Effector memory CD8-positive, alpha-beta T cell (primary cell): ENCODE data around the gene SH3RF3.
A peak's percentile ranks its signal among the peaks of the same experiment; 100 is the strongest.

ENCODE experiments used
- ATAC-seq: fragments of 150-1000 bp; cut with Tn5 transposase; replicated peaks from 2 replicates; pipeline ENCODE4 v1.10.0; 2021; ENCODE audit warnings: mild to moderate bottlenecking, moderate library complexity
- DNase-seq, 3 experiments: peaks; one replicate each; pipeline ENCODE4 v3.0.0; 2021
- H3K27ac Mint-ChIP-seq, 2 donors: one replicate each; pipeline ENCODE4 v1.8.0; 2022; ENCODE audit warnings: mild to moderate bottlenecking in 2 of 2, mixed read lengths in 2 of 2, moderate library complexity in 2 of 2
- H3K27me3 Mint-ChIP-seq, 2 donors: one replicate each; pipeline ENCODE4 v1.8.0; 2022; ENCODE audit warnings: mixed read lengths in 2 of 2
- H3K36me3 Mint-ChIP-seq: one replicate; pipeline ENCODE4 v1.8.0; 2022; ENCODE audit warnings: mild to moderate bottlenecking, moderate library complexity, mixed read lengths; ENCODE audit not compliant: insufficient read depth
- H3K4me1 Mint-ChIP-seq, 2 donors: one replicate each; pipeline ENCODE4 v1.8.0; 2022; ENCODE audit warnings: low read depth in 2 of 2, mixed read lengths in 2 of 2
- H3K4me3 Mint-ChIP-seq, 2 donors: one replicate each; pipeline ENCODE4 v1.8.0; 2022; ENCODE audit warnings: mild to moderate bottlenecking in 2 of 2, mixed read lengths in 2 of 2, moderate library complexity in 2 of 2
- H3K9me3 Mint-ChIP-seq, 2 donors: one replicate each; pipeline ENCODE4 v1.8.0; 2022; ENCODE audit warnings: mixed read lengths in 2 of 2

Gene SH3RF3

GRCh38 chr2:109440499-109441156, 311.6 kb downstream of the SH3RF3 start:
- H3K27me3 Mint-ChIP-seq, result peaks cover 31 to 32% of the 10 kb centered on the region in 2 donors
- no peak overlapping the region for H3K4me3 Mint-ChIP-seq
- no peaks in the 10 kb centered on the region for H3K4me1 Mint-ChIP-seq
- ATAC-seq, result no peak
- DNase-seq, result no peak
- H3K36me3 Mint-ChIP-seq, result peaks cover 2% of the 10 kb centered on the region
- H3K9me3 Mint-ChIP-seq, result peaks cover 27 to 29% of the 10 kb centered on the region in 2 donors
- H3K27ac Mint-ChIP-seq, result no peak overlapping the region

GRCh38 chr2:109442715-109443319, 313.8 kb downstream of the SH3RF3 start:
- no peak overlapping the region for H3K4me3 Mint-ChIP-seq
- no peaks in the 10 kb centered on the region for H3K4me1 Mint-ChIP-seq
- H3K9me3 Mint-ChIP-seq, result peaks cover 27 to 31% of the 10 kb centered on the region in 2 donors

GRCh38 chr2:109444916-109445315, 315.9 kb downstream of the SH3RF3 start:
- Mint-ChIP-seq H3K4me1 (no peaks in the 10 kb centered on the region), H3K36me3 (no peaks in the 10 kb centered on the region), H3K27me3 (peaks cover 25 to 26% of the 10 kb centered on the region in 2 donors), H3K9me3 (peaks cover 25 to 31% of the 10 kb centered on the region in 2 donors), H3K27ac (no peak overlapping the region), H3K4me3 (no peak overlapping the region)
- no peak for ATAC-seq
- DNase-seq, result no peak

More at GRCh38 chr2:109442715-109443319, 313.8 kb downstream of the SH3RF3 start:
- no peak for DNase-seq
- H3K36me3 Mint-ChIP-seq, result no peaks in the 10 kb centered on the region
- H3K27ac Mint-ChIP-seq, result no peak overlapping the region
- ATAC-seq, result no peak
- peaks cover 39 to 40% of the 10 kb centered on the region in 2 donors for H3K27me3 Mint-ChIP-seq

GRCh38 chr2:109446278-109447131, 317.5 kb downstream of the SH3RF3 start:
- DNase-seq (no peak), ATAC-seq (no peak)
- Mint-ChIP-seq H3K4me1 (no peaks in the 10 kb centered on the region), H3K9me3 (peaks cover 17 to 18% of the 10 kb centered on the region in 2 donors), H3K4me3 (no peak overlapping the region), H3K36me3 (no peaks in the 10 kb centered on the region), H3K27ac (no peak overlapping the region), H3K27me3 (peaks cover 13 to 16% of the 10 kb centered on the region in 2 donors)

GRCh38 chr2:109447251-109447661, 318.3 kb downstream of the SH3RF3 start:
- ATAC-seq (no peak), DNase-seq (no peak)
- Mint-ChIP-seq H3K27me3 (peaks cover 19 to 20% of the 10 kb centered on the region in 2 donors), H3K27ac (no peak overlapping the region), H3K9me3 (peaks cover 15% of the 10 kb centered on the region in 2 donors), H3K4me1 (no peaks in the 10 kb centered on the region), H3K36me3 (no peaks in the 10 kb centered on the region), H3K4me3 (no peak overlapping the region)

GRCh38 chr2:109447776-109448175, 318.8 kb downstream of the SH3RF3 start:
- Mint-ChIP-seq H3K9me3 (peaks cover 10 to 15% of the 10 kb centered on the region in 2 donors), H3K36me3 (no peaks in the 10 kb centered on the region), H3K4me3 (no peak overlapping the region), H3K27ac (no peak overlapping the region), H3K27me3 (peaks cover 20 to 24% of the 10 kb centered on the region in 2 donors), H3K4me1 (no peaks in the 10 kb centered on the region)
- no peak for ATAC-seq
- DNase-seq, result no peak

GRCh38 chr2:109448207-109448606, 319.2 kb downstream of the SH3RF3 start:
- Mint-ChIP-seq H3K4me1 (no peaks in the 10 kb centered on the region), H3K4me3 (no peak overlapping the region), H3K9me3 (peaks cover 9 to 15% of the 10 kb centered on the region in 2 donors), H3K36me3 (no peaks in the 10 kb centered on the region), H3K27ac (no peak overlapping the region), H3K27me3 (peaks cover 20 to 24% of the 10 kb centered on the region in 2 donors)
- DNase-seq, result no peak
- ATAC-seq, result no peak

GRCh38 chr2:109448946-109449788, 320.2 kb downstream of the SH3RF3 start:
- Mint-ChIP-seq H3K27ac (no peak overlapping the region), H3K4me1 (no peaks in the 10 kb centered on the region), H3K4me3 (no peak overlapping the region), H3K36me3 (no peaks in the 10 kb centered on the region), H3K9me3 (peaks cover 9 to 15% of the 10 kb centered on the region in 2 donors), H3K27me3 (peaks cover 24% of the 10 kb centered on the region in 2 donors)
- no peak for DNase-seq
- ATAC-seq, result no peak

GRCh38 chr2:109450574-109451273, 321.7 kb downstream of the SH3RF3 start:
- no peak overlapping the region for H3K27ac Mint-ChIP-seq
- DNase-seq (no peak), ATAC-seq (no peak)
- H3K27me3 Mint-ChIP-seq, result peaks cover 16 to 24% of the 10 kb centered on the region in 2 donors
- H3K9me3 Mint-ChIP-seq, result peaks cover 0 to under 1% of the 10 kb centered on the region in 2 donors
- no peaks in the 10 kb centered on the region for H3K4me1 Mint-ChIP-seq
- no peaks in the 10 kb centered on the region for H3K36me3 Mint-ChIP-seq
- no peak overlapping the region for H3K4me3 Mint-ChIP-seq

- Mint-ChIP-seq H3K4me1 (no peaks in the 10 kb centered on the region), H3K4me3 (no peak overlapping the region), H3K27ac (peak overlapping the region in 1 of 2 donors; percentile 11)
Observed at GRCh38 chr2:109451671-109452070, 322.7 kb downstream of the SH3RF3 start.

GRCh38 chr2:109452318-109453305, 323.6 kb downstream of the SH3RF3 start:
- ATAC-seq (no peak), DNase-seq (no peak)
- peaks cover 10 to 23% of the 10 kb centered on the region in 2 donors for H3K27me3 Mint-ChIP-seq
- no peaks in the 10 kb centered on the region for H3K36me3 Mint-ChIP-seq
- no peak overlapping the region for H3K4me3 Mint-ChIP-seq
- no peaks in the 10 kb centered on the region for H3K4me1 Mint-ChIP-seq
- H3K27ac Mint-ChIP-seq, result peak overlapping the region in 1 of 2 donors; percentile 11
- H3K9me3 Mint-ChIP-seq, result no peaks in the 10 kb centered on the region

More at GRCh38 chr2:109451671-109452070, 322.7 kb downstream of the SH3RF3 start:
- no peak for DNase-seq
- no peaks in the 10 kb centered on the region for H3K36me3 Mint-ChIP-seq
- no peak for ATAC-seq
- peaks cover 10 to 19% of the 10 kb centered on the region in 2 donors for H3K27me3 Mint-ChIP-seq
- no peaks in the 10 kb centered on the region for H3K9me3 Mint-ChIP-seq
